ENCODE results near the gene HDHD5. TPM values are rescaled to one million over a fixed set of nuclear protein-coding genes. Genes with fewer than 3 reads are reported as not detected.

Gene HDHD5
- total and polyA plus RNA-seq, 10 of the 15 experiments (the other 5 are each of a cell fraction or from before 2014, with no cell fraction given): 1.7 to 68.0 (median 49.9) TPM

GRCh38 chr22:17149076-17149815 lies 9.8 kb downstream of the HDHD5 start:
- ChIA-PET SMC1A (ENCODE audit: uncharacterized antibody, unreplicated experiment) (interaction anchor here (1.0 kb wide), 1 partner anchor 8 kb away, joined by 3 read pairs; no protein-coding TSS in a partner anchor), CTCF (interaction anchor here (1.1 kb wide), 2 partner anchors 23 to 73 kb away, joined by 3 to 4 read pairs; no protein-coding TSS in a partner anchor), POLR2A (interaction anchor here (0.5 kb wide), 1 partner anchor 534 kb away, joined by 5 read pairs; no protein-coding TSS in a partner anchor), RAD21 (ENCODE audit: unreplicated experiment) (no interaction called here)
- ATAC-seq: no peak
- H3K27ac ChIP-seq (ENCODE audit: control insufficient read depth, insufficient read depth): no peak overlapping the region
- H3K9ac ChIP-seq (ENCODE audit: control insufficient read depth, insufficient read depth, low read length): no peak overlapping the region
- peaks cover 2% of the 10 kb centered on the region; the same call in 1 of the 2 replicates for H4K20me1 ChIP-seq (ENCODE audit: control insufficient read depth, insufficient read depth)
- DNase-seq (ENCODE audit: low read depth, low spot score): no peak
- no TSS peak for BruUV-seq (replicated peaks)
- 86% methylated on average over 9 of the region's 9 CpGs for whole genome bisulfite sequencing (ENCODE audit: insufficient coverage, insufficient replicate concordance, low lambda C conversion rate, missing lambda C conversion rate)
- H3K9me3 ChIP-seq (replicated peaks; ENCODE audit: control insufficient read depth, insufficient read depth, low read length): no peaks in the 10 kb centered on the region
- in situ Hi-C loops (cut with MboI): no loop called here
- H2AFZ ChIP-seq (ENCODE audit: control insufficient read depth, low read depth, low read length): no peak overlapping the region
- no peaks in the 10 kb centered on the region for H3K27me3 ChIP-seq (replicated peaks in 1 of 2; ENCODE audit: control insufficient read depth in 2 of 2, insufficient read depth in 2 of 2, low read length in 1 of 2)
- H3K4me1 ChIP-seq (ENCODE audit: control insufficient read depth, insufficient read depth, low read length): no peaks in the 10 kb centered on the region
- H3K4me2 ChIP-seq (ENCODE audit: control insufficient read depth, insufficient read depth): no peak overlapping the region
- intact Hi-C loops (cut with micrococcal nuclease; ENCODE audit: unreplicated experiment): no loop called here
- H3K4me3 ChIP-seq: no peak overlapping the region
- H3K79me2 ChIP-seq (ENCODE audit: control insufficient read depth, insufficient read depth, low read length): no peaks in the 10 kb centered on the region; the same call in none of the 2 replicates
- no peak for FAIRE-seq
- H3K36me3 ChIP-seq (ENCODE audit: control insufficient read depth in 2 of 2, insufficient read depth in 2 of 2, low read length in 1 of 2): peaks cover 12 to 13% of the 10 kb centered on the region in 2 experiments; a peak in 3 of 4 replicates
- TF ChIP-seq CREM (IDR thresholded peaks at IDR 0.05; ENCODE audit: low read depth) (no peak), POLR2AphosphoS2 (IDR thresholded peaks at IDR 0.05; ENCODE audit: low read depth, low read length) (no peak), RUNX3 (IDR thresholded peaks at IDR 0.05; ENCODE audit: low read length) (no peak), ZNF274 (IDR thresholded peaks at IDR 0.05; ENCODE audit: insufficient read depth, insufficient read length) (no peak), NFIC (IDR thresholded peaks at IDR 0.05; ENCODE audit: low read depth, low read length) (no peak), ZBTB4 (CRISPR knock-in tag; IDR thresholded peaks at IDR 0.05) (no peak), ZZZ3 (IDR thresholded peaks at IDR 0.05; ENCODE audit: control insufficient read depth, insufficient read length, low read depth) (no peak), RELB (IDR thresholded peaks at IDR 0.05; ENCODE audit: low read depth) (no peak), ZBTB40 (IDR thresholded peaks at IDR 0.05; ENCODE audit: borderline replicate concordance) (no peak), CREB1 (IDR thresholded peaks at IDR 0.05; ENCODE audit: low read depth) (no peak), YBX1 (IDR thresholded peaks at IDR 0.05) (no peak), RCOR1 (conservative IDR thresholded peaks at IDR 0.05; ENCODE audit: low read depth, low read length) (no peak)
